Trophoblast cell (in vitro differentiated cells and primary cell): Measurements from ENCODE around the gene SYNM.

Experiments used
- DNase-seq, 2 donors: peaks; one replicate each; pipeline ENCODE4 v3.0.0-alpha.2; 2016
- H2AFZ ChIP-seq: 2 replicates; pipeline ENCODE4 v1.6.1; 2013; ENCODE audit warnings: low read length, moderate library complexity, mild to moderate bottlenecking; ENCODE audit not compliant: insufficient read depth, poor library complexity
- H2AK5ac ChIP-seq: 2 replicates; pipeline ENCODE4 v1.6.1; 2013; ENCODE audit warnings: mild to moderate bottlenecking, low read length
- H2BK120ac ChIP-seq: 2 replicates; pipeline ENCODE4 v1.6.1; 2013; ENCODE audit warnings: low read length, mild to moderate bottlenecking, moderate library complexity; ENCODE audit not compliant: insufficient read depth, poor library complexity
- H2BK12ac ChIP-seq: 2 replicates; pipeline ENCODE4 v1.6.1; 2013; ENCODE audit warnings: mild to moderate bottlenecking, low read length, moderate library complexity
- H2BK5ac ChIP-seq: 2 replicates; pipeline ENCODE4 v1.6.1; 2013; ENCODE audit warnings: low read length, low read depth, moderate library complexity, mild to moderate bottlenecking; ENCODE audit not compliant: poor library complexity
- H3K14ac ChIP-seq: 2 replicates; pipeline ENCODE4 v1.6.1; 2013; ENCODE audit warnings: mild to moderate bottlenecking, low read length
- H3K18ac ChIP-seq: 2 replicates; pipeline ENCODE4 v1.6.1; 2013; ENCODE audit warnings: mild to moderate bottlenecking, low read length
- H3K23ac ChIP-seq: 2 replicates; pipeline ENCODE4 v1.6.1; 2013; ENCODE audit warnings: low read length
- H3K27ac ChIP-seq: 2 replicates; pipeline ENCODE4 v1.5.1; 2013; ENCODE audit warnings: low read depth, mild to moderate bottlenecking, inconsistent platforms, low read length, moderate library complexity
- H3K27me3 ChIP-seq: 2 replicates; pipeline ENCODE4 v1.6.1; 2013; ENCODE audit warnings: inconsistent platforms, mild to moderate bottlenecking, low read length, moderate library complexity; ENCODE audit not compliant: insufficient read depth
- H3K36me3 ChIP-seq, 2 experiments: 1 replicate in 1 of 2; 2 replicates in 1 of 2; pipeline ENCODE4 v1.6.1; 2013; ENCODE audit warnings: low read length in 2 of 2, mild to moderate bottlenecking in 2 of 2, moderate library complexity in 1 of 2; ENCODE audit not compliant: insufficient read depth in 2 of 2, control insufficient read depth in 1 of 2
- H3K4ac ChIP-seq: 2 replicates; pipeline ENCODE4 v1.6.1; 2013; ENCODE audit warnings: low read depth, mild to moderate bottlenecking, low read length, moderate library complexity
- H3K4me1 ChIP-seq, 2 experiments: 1 replicate in 1 of 2; 2 replicates in 1 of 2; pipeline ENCODE4 v1.6.1; 2013; ENCODE audit warnings: low read length in 2 of 2, mild to moderate bottlenecking in 2 of 2, moderate library complexity in 1 of 2; ENCODE audit not compliant: insufficient read depth in 2 of 2, control insufficient read depth in 1 of 2
- H3K4me2 ChIP-seq: 2 replicates; pipeline ENCODE4 v1.6.1; 2013; ENCODE audit warnings: inconsistent platforms, mild to moderate bottlenecking, low read length, moderate library complexity
- H3K4me3 ChIP-seq: 2 replicates; pipeline ENCODE4 v1.5.1; 2013; ENCODE audit warnings: mild to moderate bottlenecking, low read depth, low read length, inconsistent platforms
- H3K79me1 ChIP-seq: one replicate; pipeline ENCODE4 v1.6.1; 2013; ENCODE audit warnings: low read length
- H3K79me2 ChIP-seq: 2 replicates; pipeline ENCODE4 v1.6.1; 2013; ENCODE audit warnings: low read length, mild to moderate bottlenecking; ENCODE audit not compliant: control insufficient read depth, insufficient read depth, poor library complexity
- H3K9ac ChIP-seq: 2 replicates; pipeline ENCODE4 v1.6.1; 2013; ENCODE audit warnings: mild to moderate bottlenecking, low read length
- H3K9me3 ChIP-seq: 2 replicates; pipeline ENCODE4 v1.6.1; 2013; ENCODE audit warnings: low read depth, mild to moderate bottlenecking, control low read depth, inconsistent platforms, low read length; ENCODE audit not compliant: insufficient read depth
- H4K12ac ChIP-seq: 2 replicates; pipeline ENCODE4 v1.6.1; 2013; ENCODE audit warnings: low read depth, mild to moderate bottlenecking, low read length, moderate library complexity
- H4K8ac ChIP-seq: 2 replicates; pipeline ENCODE4 v1.6.1; 2013; ENCODE audit warnings: low read depth, mild to moderate bottlenecking, low read length, moderate library complexity
- H4K91ac ChIP-seq: one replicate; pipeline ENCODE4 v1.6.1; 2013; ENCODE audit warnings: low read depth, mild to moderate bottlenecking, low read length, moderate library complexity
- WGBS: extraction: QIAGEN DNeasy Blood & Tissue Kit; methylation state at CpG from one replicate; pipeline ENCODE4 v1.1.7; 2013; ENCODE audit warnings: missing lambda C conversion rate; ENCODE audit not compliant: insufficient read length, insufficient coverage; ENCODE audit errors: extremely low coverage; 5-methylcytosine and 5-hydroxymethylcytosine counted together

SYNM gene

DNA sequence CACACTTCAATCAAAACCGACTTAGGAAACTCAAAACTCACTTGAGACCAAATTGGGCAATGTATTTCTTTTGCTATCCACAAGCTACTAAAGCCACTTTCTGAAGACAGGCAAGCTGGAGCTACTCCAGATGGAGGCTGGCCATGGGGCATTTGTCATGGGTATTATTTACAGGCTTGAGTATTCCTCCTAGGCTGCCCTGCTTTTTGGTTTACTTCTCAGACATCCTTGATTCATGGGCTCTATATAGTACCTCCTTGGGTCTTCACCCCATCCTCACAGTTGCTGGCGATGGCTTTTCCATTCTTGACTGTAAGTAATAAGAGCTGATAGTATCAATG lies 18.6 kb upstream of the SYNM start:
- H3K9ac ChIP-seq = no peak overlapping the region
- no peaks in the 10 kb centered on the region for H3K4me1 ChIP-seq
- no peak overlapping the region for H3K4ac ChIP-seq
- H3K27ac ChIP-seq = no peak overlapping the region
- H3K14ac ChIP-seq = no peak overlapping the region
- H2AFZ ChIP-seq = no peak overlapping the region
- WGBS = no CpG with 5 or more reads among the region's 2 CpGs
- H2BK12ac ChIP-seq = no peak overlapping the region
- H2BK5ac ChIP-seq = no peak overlapping the region
- no peak overlapping the region for H3K4me3 ChIP-seq
- no peak overlapping the region for H2AK5ac ChIP-seq
- no peak overlapping the region for H3K18ac ChIP-seq
- DNase-seq = no peak
- no peaks in the 10 kb centered on the region for H3K9me3 ChIP-seq
- H3K79me1 ChIP-seq = no peaks in the 10 kb centered on the region
- H4K91ac ChIP-seq = no peak overlapping the region
- H3K4me2 ChIP-seq = no peak overlapping the region
- H3K23ac ChIP-seq = no peak overlapping the region
- H4K8ac ChIP-seq = no peak overlapping the region
- no peak overlapping the region for H4K12ac ChIP-seq
- H3K36me3 ChIP-seq = no peaks in the 10 kb centered on the region
- H3K27me3 ChIP-seq = no peaks in the 10 kb centered on the region
- no peak overlapping the region for H2BK120ac ChIP-seq
- H3K79me2 ChIP-seq = no peaks in the 10 kb centered on the region

DNA sequence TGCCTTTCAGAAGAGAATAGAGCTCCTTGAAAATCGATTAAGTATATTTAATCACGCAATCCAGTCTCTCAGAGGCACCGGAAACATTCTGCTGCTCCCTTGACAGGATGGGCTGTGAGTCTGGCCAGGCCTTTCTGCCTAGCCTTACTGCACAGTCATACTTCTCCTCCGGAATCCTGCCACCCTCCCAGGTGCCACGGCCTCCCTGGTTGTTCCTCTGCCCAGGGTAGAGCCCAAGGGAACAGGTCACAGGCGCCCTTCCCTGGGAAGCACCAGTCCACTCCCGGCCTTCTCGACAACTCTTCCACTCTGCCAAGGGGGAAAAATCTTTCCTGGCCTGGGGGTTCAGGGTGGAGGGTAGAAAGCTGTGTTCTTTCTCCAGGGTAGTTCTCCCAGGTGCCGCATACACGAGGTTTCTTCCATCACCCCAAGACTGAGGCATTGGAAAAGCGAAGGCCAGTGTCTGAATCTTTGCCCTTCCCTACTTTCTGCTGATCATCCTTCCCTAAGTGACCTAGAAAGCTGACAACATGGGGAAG lies 17.4 kb upstream of the SYNM start:
- Histone ChIP-seq H2AK5ac (no peak overlapping the region), H3K27me3 (no peaks in the 10 kb centered on the region), H3K9me3 (no peaks in the 10 kb centered on the region), H2AFZ (no peak overlapping the region), H3K4me1 (no peaks in the 10 kb centered on the region), H3K4ac (no peak overlapping the region), H4K12ac (no peak overlapping the region), H3K23ac (no peak overlapping the region), H2BK120ac (no peak overlapping the region), H3K9ac (no peak overlapping the region), H2BK12ac (no peak overlapping the region), H4K8ac (no peak overlapping the region), H3K79me2 (no peaks in the 10 kb centered on the region), H3K79me1 (no peaks in the 10 kb centered on the region), H3K4me2 (no peak overlapping the region), H2BK5ac (no peak overlapping the region), H3K4me3 (no peak overlapping the region), H3K18ac (no peak overlapping the region), H3K14ac (no peak overlapping the region), H3K27ac (no peak overlapping the region), H4K91ac (no peak overlapping the region), H3K36me3 (no peaks in the 10 kb centered on the region)
- no peak for DNase-seq
- WGBS = no CpG with 5 or more reads among the region's 11 CpGs

DNA sequence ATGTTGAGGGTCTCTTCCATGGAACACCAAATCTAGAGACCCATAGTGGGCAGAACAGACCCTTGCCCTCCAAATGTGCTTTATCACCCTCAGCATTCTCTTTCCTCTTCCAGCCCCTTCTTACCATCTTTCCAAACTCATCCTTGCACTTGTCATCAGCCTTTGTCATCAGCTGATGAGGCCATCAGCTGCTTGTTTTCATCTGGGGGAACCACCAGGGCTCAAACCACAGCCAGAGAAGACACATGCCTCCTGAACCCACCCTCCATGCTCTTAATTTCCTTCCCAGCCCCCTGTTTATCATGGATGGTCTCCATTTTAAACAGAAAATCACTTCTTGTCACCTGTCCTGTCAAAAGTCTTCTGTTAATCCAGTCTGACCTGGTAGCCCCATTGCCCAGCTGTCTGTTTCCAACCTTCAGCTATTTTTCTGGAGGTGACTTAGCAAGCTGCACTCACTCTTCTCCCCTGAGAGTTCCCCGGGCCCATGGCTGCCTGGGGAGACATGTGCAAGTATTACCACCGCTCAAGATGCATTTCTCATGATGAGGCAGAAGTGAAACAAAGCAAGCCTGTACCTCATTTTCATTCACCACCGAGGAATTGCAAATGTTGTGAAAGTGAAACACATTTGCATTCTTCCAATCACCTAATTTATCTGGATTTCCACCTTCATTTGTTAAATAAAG lies 14.7 kb upstream of the SYNM start:
- Histone ChIP-seq H3K4me1 (no peaks in the 10 kb centered on the region), H4K91ac (no peak overlapping the region)
- no CpG with 5 or more reads among the region's 3 CpGs for WGBS

DNA sequence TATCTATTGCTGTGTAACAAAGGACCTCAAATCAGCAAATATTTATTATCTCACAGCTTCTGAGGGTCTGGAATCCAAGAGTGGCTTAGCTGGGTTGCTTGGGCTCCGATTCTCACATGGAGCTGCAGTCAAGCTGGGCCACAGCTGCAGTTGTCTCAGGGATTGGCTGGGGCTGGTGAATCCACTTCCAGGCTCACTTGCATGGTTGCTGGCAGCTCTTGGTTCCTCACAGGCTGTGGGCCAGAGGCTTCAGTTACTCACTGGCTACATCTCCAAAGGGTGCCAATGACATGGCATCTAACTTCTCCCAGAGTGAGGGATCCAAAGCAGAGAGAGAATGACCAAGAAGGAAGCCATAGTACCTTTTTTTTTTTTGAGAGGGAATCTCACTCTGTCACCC lies 13.9 kb upstream of the SYNM start:
- Histone ChIP-seq H3K27me3 (no peaks in the 10 kb centered on the region), H3K9ac (no peak overlapping the region), H3K79me1 (no peaks in the 10 kb centered on the region), H3K4me1 (no peaks in the 10 kb centered on the region), H3K23ac (no peak overlapping the region), H2AFZ (no peak overlapping the region), H3K79me2 (no peaks in the 10 kb centered on the region), H4K12ac (no peak overlapping the region), H4K8ac (no peak overlapping the region), H3K36me3 (no peaks in the 10 kb centered on the region), H3K4me2 (no peak overlapping the region), H3K14ac (no peak overlapping the region), H3K18ac (no peak overlapping the region), H3K4ac (no peak overlapping the region), H2AK5ac (no peak overlapping the region), H3K27ac (no peak overlapping the region), H2BK120ac (no peak overlapping the region), H2BK5ac (no peak overlapping the region), H4K91ac (no peak overlapping the region), H3K9me3 (no peaks in the 10 kb centered on the region), H3K4me3 (no peak overlapping the region), H2BK12ac (no peak overlapping the region)
- WGBS = no CpG with 5 or more reads among the region's 1 CpG
- DNase-seq = no peak

More for the DNA sequence above, 14.7 kb upstream of the SYNM start:
- H4K8ac ChIP-seq = no peak overlapping the region
- no peak overlapping the region for H3K4ac ChIP-seq
- no peaks in the 10 kb centered on the region for H3K27me3 ChIP-seq
- H3K14ac ChIP-seq = no peak overlapping the region
- H3K9ac ChIP-seq = no peak overlapping the region
- H3K4me2 ChIP-seq = no peak overlapping the region
- H3K9me3 ChIP-seq = no peaks in the 10 kb centered on the region
- H3K23ac ChIP-seq = no peak overlapping the region
- no peak overlapping the region for H2BK120ac ChIP-seq
- H3K27ac ChIP-seq = no peak overlapping the region
- H3K4me3 ChIP-seq = no peak overlapping the region
- no peak overlapping the region for H3K18ac ChIP-seq
- no peak overlapping the region for H4K12ac ChIP-seq
- DNase-seq = no peak
- no peak overlapping the region for H2AK5ac ChIP-seq
- no peaks in the 10 kb centered on the region for H3K79me1 ChIP-seq
- no peak overlapping the region for H2AFZ ChIP-seq
- H3K36me3 ChIP-seq = no peaks in the 10 kb centered on the region
- H2BK12ac ChIP-seq = no peak overlapping the region
- H2BK5ac ChIP-seq = no peak overlapping the region
- no peaks in the 10 kb centered on the region for H3K79me2 ChIP-seq
